Measurements from ENCODE around the gene SNX17. TPM values are rescaled to one million over a fixed set of nuclear protein-coding genes. Genes with fewer than 3 reads are reported as not detected.
"Not testable (repeated sequence)": the region's sequence is repeated elsewhere in the genome, so short reads cannot be mapped to it uniquely, and the experiment has no call there.

SNX17 gene
- total RNA-seq, 1 experiment from 2014 or later: 109 TPM

DNA sequence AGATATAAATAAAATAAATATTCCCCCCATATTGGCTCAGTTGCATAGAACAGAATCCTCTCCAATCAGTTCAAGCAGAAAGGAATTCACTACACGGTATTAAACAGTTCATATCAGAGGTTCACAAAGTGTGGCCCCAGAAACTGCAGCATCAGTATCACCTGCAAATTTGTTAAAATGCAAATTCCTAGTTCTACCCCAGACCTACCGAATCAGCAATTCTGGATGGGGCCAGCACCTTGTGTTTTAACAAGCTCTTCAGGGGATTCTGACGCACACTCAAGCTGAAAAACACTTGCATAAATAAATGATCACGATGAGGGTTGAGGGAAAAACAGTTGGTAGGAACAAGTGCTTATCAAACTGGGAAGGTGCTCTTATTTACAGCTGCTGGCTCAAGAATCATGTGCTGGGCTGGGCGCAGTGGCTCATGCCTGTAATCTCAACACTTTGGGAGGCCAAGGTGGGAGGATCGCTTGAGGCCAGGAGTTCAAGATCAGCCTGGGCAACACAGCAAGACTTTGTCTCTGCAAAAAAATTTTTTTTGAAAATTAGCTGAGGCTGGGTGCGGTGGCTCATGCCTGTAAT lies 20.2 kb upstream of the SNX17 start:
- Histone ChIP-seq H3K27ac (ENCODE audit: low read depth, low read length, poor library complexity, severe bottlenecking) (no peak overlapping the region), H3K4me1 (ENCODE audit: insufficient read depth, low read length, poor library complexity, severe bottlenecking) (no peaks in the 10 kb centered on the region), H3K9me3 (ENCODE audit: low read depth, low read length, poor library complexity, severe bottlenecking) (no peaks in the 10 kb centered on the region), H3K36me3 (ENCODE audit: insufficient read depth, low read length, poor library complexity, severe bottlenecking) (no peaks in the 10 kb centered on the region), H3K4me3 (ENCODE audit: low read depth, low read length, poor library complexity, severe bottlenecking) (no peak overlapping the region), H3K27me3 (replicated peaks; ENCODE audit: insufficient read depth, low read depth, low read length, poor library complexity) (no peaks in the 10 kb centered on the region)
- intact Hi-C loops (cut with micrococcal nuclease; ENCODE audit: unreplicated experiment): no loop called here
- DNase-seq (ENCODE audit: low spot score): no peak
- BruUV-seq (replicated peaks): no TSS peak
- ChIA-PET CTCF (no interaction called here), POLR2A (ENCODE audit: low non-redundant PET) (no interaction called here)
- TF ChIP-seq EZH2 (IDR thresholded peaks at IDR 0.05; ENCODE audit: borderline replicate concordance, low read depth, low read length, poor library complexity, severe bottlenecking): no peak
- TF ChIP-seq, protein P1, sequence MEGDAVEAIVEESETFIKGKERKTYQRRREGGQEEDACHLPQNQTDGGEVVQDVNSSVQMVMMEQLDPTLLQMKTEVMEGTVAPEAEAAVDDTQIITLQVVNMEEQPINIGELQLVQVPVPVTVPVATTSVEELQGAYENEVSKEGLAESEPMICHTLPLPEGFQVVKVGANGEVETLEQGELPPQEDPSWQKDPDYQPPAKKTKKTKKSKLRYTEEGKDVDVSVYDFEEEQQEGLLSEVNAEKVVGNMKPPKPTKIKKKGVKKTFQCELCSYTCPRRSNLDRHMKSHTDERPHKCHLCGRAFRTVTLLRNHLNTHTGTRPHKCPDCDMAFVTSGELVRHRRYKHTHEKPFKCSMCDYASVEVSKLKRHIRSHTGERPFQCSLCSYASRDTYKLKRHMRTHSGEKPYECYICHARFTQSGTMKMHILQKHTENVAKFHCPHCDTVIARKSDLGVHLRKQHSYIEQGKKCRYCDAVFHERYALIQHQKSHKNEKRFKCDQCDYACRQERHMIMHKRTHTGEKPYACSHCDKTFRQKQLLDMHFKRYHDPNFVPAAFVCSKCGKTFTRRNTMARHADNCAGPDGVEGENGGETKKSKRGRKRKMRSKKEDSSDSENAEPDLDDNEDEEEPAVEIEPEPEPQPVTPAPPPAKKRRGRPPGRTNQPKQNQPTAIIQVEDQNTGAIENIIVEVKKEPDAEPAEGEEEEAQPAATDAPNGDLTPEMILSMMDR (conservative IDR thresholded peaks at IDR 0.05; ENCODE audit: low read depth, low read length): no peak

DNA sequence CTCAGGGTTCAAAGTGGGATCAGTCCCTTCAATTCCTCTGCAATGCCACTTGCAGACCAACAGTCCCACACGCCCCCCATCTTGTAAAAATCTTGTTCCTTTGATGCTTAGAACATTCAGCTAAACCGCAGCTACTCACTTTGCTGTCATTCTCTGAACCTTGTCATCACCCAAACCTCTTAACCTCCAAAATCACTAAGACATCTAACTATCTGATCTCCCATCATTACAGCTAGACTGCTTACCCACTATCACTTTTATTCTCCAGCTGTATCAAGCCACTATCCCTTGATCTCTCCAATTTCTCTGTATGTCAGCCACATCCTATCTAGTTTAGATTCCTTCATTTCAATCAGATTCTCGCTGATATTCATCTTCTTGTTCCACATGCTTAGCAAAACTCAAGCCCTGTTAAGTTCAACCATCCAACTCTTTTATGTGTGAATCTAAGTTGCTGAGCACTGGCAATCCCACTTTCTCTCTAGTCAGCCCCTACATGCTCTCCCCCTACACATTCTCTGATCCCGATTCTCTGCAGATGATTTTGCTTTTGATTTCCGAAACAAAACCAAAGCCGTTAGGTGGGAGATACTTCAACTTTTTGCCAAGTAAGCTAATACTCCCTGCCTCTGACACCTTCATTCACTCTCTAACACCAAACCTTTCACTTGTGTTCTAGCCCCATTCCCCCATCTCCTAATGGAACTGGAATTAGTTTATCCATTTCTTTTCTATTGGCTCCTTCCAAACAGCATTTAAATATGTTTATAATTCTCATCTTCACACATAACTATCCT lies 18.4 kb upstream of the SNX17 start:
- Histone ChIP-seq H3K27ac (ENCODE audit: low read depth, low read length, poor library complexity, severe bottlenecking) (no peak overlapping the region), H3K27me3 (replicated peaks; ENCODE audit: insufficient read depth, low read depth, low read length, poor library complexity) (no peaks in the 10 kb centered on the region), H3K36me3 (ENCODE audit: insufficient read depth, low read length, poor library complexity, severe bottlenecking) (no peaks in the 10 kb centered on the region), H3K4me3 (ENCODE audit: low read depth, low read length, poor library complexity, severe bottlenecking) (no peak overlapping the region), H3K9me3 (ENCODE audit: low read depth, low read length, poor library complexity, severe bottlenecking) (no peaks in the 10 kb centered on the region), H3K4me1 (ENCODE audit: insufficient read depth, low read length, poor library complexity, severe bottlenecking) (peaks cover 3% of the 10 kb centered on the region)
- ChIA-PET POLR2A (ENCODE audit: low non-redundant PET) (no interaction called here), CTCF (no interaction called here)
- BruUV-seq (replicated peaks): no TSS peak
- intact Hi-C loops (cut with micrococcal nuclease; ENCODE audit: unreplicated experiment): no loop called here
- TF ChIP-seq, protein P1 (conservative IDR thresholded peaks at IDR 0.05; ENCODE audit: low read depth, low read length): no peak
- no peak for TF ChIP-seq EZH2 (IDR thresholded peaks at IDR 0.05; ENCODE audit: borderline replicate concordance, low read depth, low read length, poor library complexity, severe bottlenecking)
- DNase-seq (ENCODE audit: low spot score): no peak

DNA sequence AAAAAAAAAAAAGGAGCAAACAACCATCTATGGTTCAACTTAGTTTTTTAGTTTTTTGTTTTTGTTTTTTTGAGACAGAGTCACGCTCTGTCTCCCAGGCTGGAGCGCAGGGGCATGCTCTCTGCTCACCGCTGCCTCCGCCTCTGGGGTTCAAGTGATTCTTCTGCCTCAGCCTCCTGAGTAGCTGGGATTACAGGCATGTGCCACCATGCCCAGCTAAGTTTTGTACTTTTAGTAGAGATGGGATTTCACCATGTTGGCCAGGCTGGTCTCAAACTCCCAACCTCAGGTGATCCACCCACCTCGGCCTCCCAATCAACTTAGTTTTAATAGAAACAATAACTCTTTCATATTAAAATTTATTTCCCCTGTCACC lies 17.0 kb upstream of the SNX17 start:
- CTCF ChIA-PET; H3K4me1 ChIP-seq (ENCODE audit: insufficient read depth, low read length, poor library complexity, severe bottlenecking); DNase-seq (ENCODE audit: low spot score); H3K27me3 ChIP-seq (replicated peaks; ENCODE audit: insufficient read depth, low read depth, low read length, poor library complexity); H3K4me3 ChIP-seq (ENCODE audit: low read depth, low read length, poor library complexity, severe bottlenecking); BruUV-seq (replicated peaks); H3K36me3 ChIP-seq (ENCODE audit: insufficient read depth, low read length, poor library complexity, severe bottlenecking); POLR2A ChIA-PET (ENCODE audit: low non-redundant PET); H3K9me3 ChIP-seq (ENCODE audit: low read depth, low read length, poor library complexity, severe bottlenecking); intact Hi-C loops (cut with micrococcal nuclease; ENCODE audit: unreplicated experiment); H3K27ac ChIP-seq (ENCODE audit: low read depth, low read length, poor library complexity, severe bottlenecking): not testable (repeated sequence)

All from A673 (cell line).